ENCODE data around the gene ZNF552.
"Not testable (repeated sequence)": the region's sequence is repeated elsewhere in the genome, so short reads cannot be mapped to it uniquely, and the experiment has no call there.

The ZNF552 gene

GRCh38 chr19:57814505-57815246 lies at the start of gene ZNF552:
Gene ZNF552 (minus strand): TSS chr19:57814913. CDS start chr19:57814743, 170 bp downstream.
- DNase-seq (ENCODE audit: low read depth): peak; percentile 56

GRCh38 chr19:57862351-57862750 lies 47.6 kb upstream of the ZNF552 start:
- DNase-seq (ENCODE audit: low read depth): not testable (repeated sequence)

GRCh38 chr19:57854117-57854516 lies 39.4 kb upstream of the ZNF552 start:
- DNase-seq (ENCODE audit: low read depth): not testable (repeated sequence)

GRCh38 chr19:57851812-57852603 lies 37.3 kb upstream of the ZNF552 start:
- not testable (repeated sequence) for DNase-seq (ENCODE audit: low read depth)

GRCh38 chr19:57850553-57851017 lies 35.9 kb upstream of the ZNF552 start:
- no peak for DNase-seq (ENCODE audit: low read depth)

- DNase-seq (ENCODE audit: low read depth): peak; percentile 62
Measured at GRCh38 chr19:57849666-57850473, 35.2 kb upstream of the ZNF552 start, which contains the start of gene ZNF587. Gene ZNF587 (plus strand): TSS chr19:57849859. CDS start chr19:57850039, 180 bp downstream.

GRCh38 chr19:57849162-57849665 lies 34.5 kb upstream of the ZNF552 start:
- DNase-seq (ENCODE audit: low read depth): not testable (repeated sequence)

- not testable (repeated sequence) for DNase-seq (ENCODE audit: low read depth)
Measured at GRCh38 chr19:57847164-57847563, 32.5 kb upstream of the ZNF552 start.

GRCh38 chr19:57841122-57841763 lies 26.5 kb upstream of the ZNF552 start:
- no peak for DNase-seq (ENCODE audit: low read depth)

GRCh38 chr19:57838622-57839191 lies 24.0 kb upstream of the ZNF552 start:
- not testable (repeated sequence) for DNase-seq (ENCODE audit: low read depth)

GRCh38 chr19:57836991-57837390 lies 22.3 kb upstream of the ZNF552 start:
- DNase-seq (ENCODE audit: low read depth): not testable (repeated sequence)

GRCh38 chr19:57830071-57830602 lies 15.4 kb upstream of the ZNF552 start, which contains the start of gene ZNF587B:
Gene ZNF587B (plus strand): TSS chr19:57830299. CDS start chr19:57830529, 230 bp downstream.
- DNase-seq (ENCODE audit: low read depth): no peak

GRCh38 chr19:57829316-57829715 lies 14.6 kb upstream of the ZNF552 start:
- DNase-seq (ENCODE audit: low read depth): no peak

- no peak for DNase-seq (ENCODE audit: low read depth)
Measured at GRCh38 chr19:57825511-57825910, 10.8 kb upstream of the ZNF552 start.

GRCh38 chr19:57823608-57824007 lies 8.9 kb upstream of the ZNF552 start:
- DNase-seq (ENCODE audit: low read depth): not testable (repeated sequence)

GRCh38 chr19:57823155-57823554 lies 8.4 kb upstream of the ZNF552 start:
- not testable (repeated sequence) for DNase-seq (ENCODE audit: low read depth)

GRCh38 chr19:57821501-57821900 lies 6.8 kb upstream of the ZNF552 start:
- DNase-seq (ENCODE audit: low read depth): not testable (repeated sequence)

GRCh38 chr19:57821095-57821494 lies 6.4 kb upstream of the ZNF552 start:
- not testable (repeated sequence) for DNase-seq (ENCODE audit: low read depth)

GRCh38 chr19:57820599-57820998 lies 5.9 kb upstream of the ZNF552 start:
- no peak for DNase-seq (ENCODE audit: low read depth)

GRCh38 chr19:57819475-57820148 lies 4.9 kb upstream of the ZNF552 start:
- DNase-seq (ENCODE audit: low read depth): peak; percentile 62
